Esophagus muscularis mucosa (tissue), 4 donors: ENCODE results near the gene ATF4. TPM values are rescaled to one million over a fixed set of nuclear protein-coding genes. Genes with fewer than 3 reads are reported as not detected.

Experiments
- DNase-seq: peaks from one replicate; pipeline ENCODE4 v3.0.0-alpha.2; 2017; ENCODE audit errors: extremely low spot score
- H3K27ac ChIP-seq, 4 donors: fragments of 200-600 bp; sonication (generic); replicated peaks in 1 of 4; 1 replicate in 3 of 4; 2 replicates in 1 of 4; pipeline ENCODE4 v1.5.1; 2016 to 2019; ENCODE audit warnings: mild to moderate bottlenecking in 1 of 4
- H3K27me3 ChIP-seq, 4 donors: fragments of 200-600 bp; sonication (generic); one replicate each; pipeline versions ENCODE4 v1.5.1 to v1.6.0; 2016 to 2019
- H3K36me3 ChIP-seq, 4 donors: fragments of 200-600 bp; sonication (generic); one replicate each; pipeline ENCODE4 v1.5.1; 2016 to 2019
- H3K4me1 ChIP-seq, 4 donors: fragments of 200-600 bp; sonication (generic); one replicate each; pipeline ENCODE4 v1.5.1; 2016 to 2019
- H3K4me3 ChIP-seq, 4 donors: fragments of 200-600 bp; sonication (generic); 1 replicate in 2 of 4; 2 replicates in 2 of 4; pipeline ENCODE4 v1.5.1; 2016 to 2019; ENCODE audit warnings: mild to moderate bottlenecking in 4 of 4, moderate library complexity in 1 of 4
- H3K9me3 ChIP-seq, 4 donors: fragments of 200-600 bp; sonication (generic); 1 replicate in 3 of 4; 2 replicates in 1 of 4; pipeline ENCODE4 v1.5.1; 2016 to 2019
- EP300 ChIP-seq: sonication (generic); formaldehyde crosslinking; IDR thresholded peaks from one replicate; pipeline ENCODE4 v1.6.1; 2017; ENCODE audit warnings: antibody characterized with exemption
- POLR2A ChIP-seq: fragments of 450-650 bp; IDR thresholded peaks from one replicate; pipeline ENCODE4 v1.6.1; 2017; ENCODE audit warnings: antibody characterized with exemption, moderate library complexity, mild to moderate bottlenecking, low read depth
- POLR2AphosphoS5 ChIP-seq, 2 donors: sonication (generic); formaldehyde crosslinking; IDR thresholded peaks; one replicate each; pipeline ENCODE4 v1.6.1; 2017; ENCODE audit warnings: antibody characterized with exemption in 2 of 2
- WGBS: methylation state at CpG from one replicate; pipeline ENCODE4 v1.1.5; 2018; 5-methylcytosine and 5-hydroxymethylcytosine counted together
- intact Hi-C: fragments of 100-400 bp; cut with DNase I; formaldehyde crosslinking; loops from one replicate; pipeline ENCODE4 v1.15.1; 2023
- total RNA-seq, 4 donors: library from RNA; depleted of rRNA; stranded (reverse); fragments of >200 nt; gene quantifications; one replicate each; pipeline versions ENCODE4 v1.1.0 to v1.2.1, GENCODE V29; 2016
- TF ChIP-seq, protein P1 (sequence below), 3 experiments: fragments of 200-600 bp in 2 of 3; fragments of 450-650 bp in 1 of 3; sonication (generic) in 2 of 3; IDR thresholded peaks; one replicate each; pipeline ENCODE4 v1.5.1; 2017 to 2019; ENCODE audit warnings: antibody characterized with exemption in 3 of 3, mild to moderate bottlenecking in 2 of 3, moderate library complexity in 1 of 3

ATF4 gene
- total RNA-seq, 4 donors from 2014 or later, result 516 to 895 (median 721) TPM

GRCh38 chr22:39570226-39570625 is 49.9 kb downstream of the ATF4 start:
- TF ChIP-seq EP300 (no peak), POLR2AphosphoS5 (IDR thresholded peaks at IDR 0.05) (no peak), POLR2A (no peak)
- TF ChIP-seq, protein P1, sequence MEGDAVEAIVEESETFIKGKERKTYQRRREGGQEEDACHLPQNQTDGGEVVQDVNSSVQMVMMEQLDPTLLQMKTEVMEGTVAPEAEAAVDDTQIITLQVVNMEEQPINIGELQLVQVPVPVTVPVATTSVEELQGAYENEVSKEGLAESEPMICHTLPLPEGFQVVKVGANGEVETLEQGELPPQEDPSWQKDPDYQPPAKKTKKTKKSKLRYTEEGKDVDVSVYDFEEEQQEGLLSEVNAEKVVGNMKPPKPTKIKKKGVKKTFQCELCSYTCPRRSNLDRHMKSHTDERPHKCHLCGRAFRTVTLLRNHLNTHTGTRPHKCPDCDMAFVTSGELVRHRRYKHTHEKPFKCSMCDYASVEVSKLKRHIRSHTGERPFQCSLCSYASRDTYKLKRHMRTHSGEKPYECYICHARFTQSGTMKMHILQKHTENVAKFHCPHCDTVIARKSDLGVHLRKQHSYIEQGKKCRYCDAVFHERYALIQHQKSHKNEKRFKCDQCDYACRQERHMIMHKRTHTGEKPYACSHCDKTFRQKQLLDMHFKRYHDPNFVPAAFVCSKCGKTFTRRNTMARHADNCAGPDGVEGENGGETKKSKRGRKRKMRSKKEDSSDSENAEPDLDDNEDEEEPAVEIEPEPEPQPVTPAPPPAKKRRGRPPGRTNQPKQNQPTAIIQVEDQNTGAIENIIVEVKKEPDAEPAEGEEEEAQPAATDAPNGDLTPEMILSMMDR (IDR thresholded peaks at IDR 0.05), result no peak
- Histone ChIP-seq H3K27ac (no peak overlapping the region), H3K27me3 (peaks cover 0 to 59% (median 0%) of the 10 kb centered on the region in 4 donors), H3K36me3 (no peaks in the 10 kb centered on the region), H3K4me1 (no peaks in the 10 kb centered on the region), H3K9me3 (no peaks in the 10 kb centered on the region), H3K4me3 (no peak overlapping the region)
- WGBS, result 82% methylated on average over 3 of the region's 3 CpGs
- no peak for DNase-seq
- intact Hi-C loops, result no loop called here

- DNase-seq, result no peak
- Histone ChIP-seq H3K27ac (no peak within 1 kb of the TSS), H3K4me1 (no peaks in the 10 kb centered on the region), H3K27me3 (peaks cover 0 to 57% (median 0%) of the 10 kb centered on the region in 4 donors), H3K4me3 (no peak within 1 kb of the TSS), H3K36me3 (no peaks in the 10 kb centered on the region), H3K9me3 (no peaks in the 10 kb centered on the region)
- WGBS, result 77% methylated on average over 11 of the region's 14 CpGs
- intact Hi-C loops, result no loop called here
- TF ChIP-seq EP300, result no peak
- no peak for TF ChIP-seq POLR2A
- TF ChIP-seq, protein P1 (IDR thresholded peaks at IDR 0.05), result no peak
- no peak for TF ChIP-seq POLR2AphosphoS5 (IDR thresholded peaks at IDR 0.05)
These were observed 50.3 kb downstream of the ATF4 start, which contains the start of gene CACNA1I for GRCh38 chr22:39570665-39571064. Gene CACNA1I, plus strand, starts transcription at chr22:39570753. Its CDS starts 0 bp downstream, at chr22:39570753.

GRCh38 chr22:39571538-39571937 is 51.2 kb downstream of the ATF4 start:
- no peak overlapping the region for H3K4me3 ChIP-seq
- no peaks in the 10 kb centered on the region for H3K36me3 ChIP-seq
- intact Hi-C loops, result no loop called here
- H3K27ac ChIP-seq, result no peak overlapping the region
- H3K9me3 ChIP-seq, result no peaks in the 10 kb centered on the region
- H3K27me3 ChIP-seq, result peaks cover 0 to 53% (median 0%) of the 10 kb centered on the region in 4 donors
- WGBS, result 67% methylated on average over 1 of the region's 1 CpG
- TF ChIP-seq POLR2A (no peak), EP300 (no peak), POLR2AphosphoS5 (IDR thresholded peaks at IDR 0.05) (no peak)
- TF ChIP-seq, protein P1 (IDR thresholded peaks at IDR 0.05), result no peak
- no peak for DNase-seq
- H3K4me1 ChIP-seq, result no peaks in the 10 kb centered on the region

Other genes starting within 250 kb of the ATF4 start
- gene RPL3, start 200.9 kb upstream of the ATF4 start, total RNA-seq, result 1,000 to 10,000 TPM; 2,019 to 2,284 (median 2,183) TPM
- gene SYNGR1, start 170.6 kb upstream of the ATF4 start, total RNA-seq, result 10 to 100 TPM; 14.4 to 29.4 (median 24.0) TPM
- 10 to 100 TPM; 15.2 to 33.7 (median 21.5) TPM for gene TAB1, start 120.8 kb upstream of the ATF4 start, total RNA-seq
- gene MGAT3, start 63.5 kb upstream of the ATF4 start, total RNA-seq, result 1 to 10 TPM; 1.2 to 7.1 (median 3.6) TPM
- 10 to 100 TPM; 19.7 to 21.7 (median 20.9) TPM for gene MIEF1, start 18.3 kb upstream of the ATF4 start, total RNA-seq
- gene RPS19BP1, start 12.2 kb downstream of the ATF4 start, total RNA-seq, result 100 to 1,000 TPM; 158 to 202 (median 177) TPM
- under 1 TPM in 3 of 4 donors, not detected in 1; under 0.01 to 0.39 (median 0.33) TPM for gene CACNA1I, start 50.2 kb downstream of the ATF4 start, total RNA-seq